Spleen (tissue), 7 donors: ENCODE measurements around the gene ZNF841.

Source experiments
- POLR2A ChIP-seq, 3 donors: fragments of 450-650 bp; IDR thresholded peaks; one replicate each; pipeline ENCODE4 v1.5.1; 2017; ENCODE audit warnings: antibody characterized with exemption in 3 of 3, mild to moderate bottlenecking in 1 of 3
- POLR2AphosphoS5 ChIP-seq, 3 donors: sonication (generic); formaldehyde crosslinking; IDR thresholded peaks; one replicate each; pipeline ENCODE4 v1.5.1; 2017; ENCODE audit warnings: antibody characterized with exemption in 3 of 3
- TF ChIP-seq, protein P1 (sequence below), 11 experiments: fragments of 200-600 bp in 7 of 11; fragments of 450-650 bp in 4 of 11; sonication (generic) in 4 of 11; IDR thresholded peaks in 8 of 11; conservative IDR thresholded peaks in 3 of 11; 1 replicate in 7 of 11; 2 replicates in 4 of 11; pipeline versions ENCODE4 v1.4.0 to v1.8.0; 2016 to 2021; ENCODE audit warnings: antibody characterized with exemption in 11 of 11, inconsistent platforms in 4 of 11, mild to moderate bottlenecking in 1 of 11
- donor health status: DM: no; HTN: no; CAD: no; lungs with moderate emphysema.
- donor health status: DM: no; HTN: no; CAD: no.
- donor health status: DM: no; HTN: no; CAD: no.

DNA sequence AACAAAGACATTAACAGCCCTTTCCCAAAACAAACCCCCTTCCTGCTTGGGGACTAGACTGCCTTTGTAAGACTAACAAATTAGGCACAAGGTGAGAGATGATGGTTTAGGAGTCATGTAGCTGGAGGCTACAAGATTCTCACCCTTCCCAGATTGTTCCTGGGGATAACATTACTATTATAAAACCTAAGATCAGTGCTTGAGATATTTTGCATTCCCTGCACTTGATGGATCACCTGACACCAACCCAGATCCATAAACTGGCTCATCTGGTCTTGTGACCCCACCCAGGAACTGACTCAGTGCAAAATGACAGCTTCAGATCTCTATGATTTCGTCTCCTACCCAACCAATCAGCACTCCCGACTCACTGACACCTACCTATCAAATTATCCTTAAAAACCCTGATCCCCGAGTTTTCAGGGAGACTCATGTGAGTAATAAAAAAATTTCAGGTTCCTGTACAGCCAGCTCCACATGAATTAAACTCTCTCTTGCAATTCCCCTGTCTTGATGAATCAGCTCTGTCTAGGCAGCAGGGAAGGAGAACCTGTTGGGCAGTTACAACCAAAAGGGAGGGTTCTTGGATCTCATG, 46.5 kb upstream of the ZNF841 start:
- TF ChIP-seq, protein P1, sequence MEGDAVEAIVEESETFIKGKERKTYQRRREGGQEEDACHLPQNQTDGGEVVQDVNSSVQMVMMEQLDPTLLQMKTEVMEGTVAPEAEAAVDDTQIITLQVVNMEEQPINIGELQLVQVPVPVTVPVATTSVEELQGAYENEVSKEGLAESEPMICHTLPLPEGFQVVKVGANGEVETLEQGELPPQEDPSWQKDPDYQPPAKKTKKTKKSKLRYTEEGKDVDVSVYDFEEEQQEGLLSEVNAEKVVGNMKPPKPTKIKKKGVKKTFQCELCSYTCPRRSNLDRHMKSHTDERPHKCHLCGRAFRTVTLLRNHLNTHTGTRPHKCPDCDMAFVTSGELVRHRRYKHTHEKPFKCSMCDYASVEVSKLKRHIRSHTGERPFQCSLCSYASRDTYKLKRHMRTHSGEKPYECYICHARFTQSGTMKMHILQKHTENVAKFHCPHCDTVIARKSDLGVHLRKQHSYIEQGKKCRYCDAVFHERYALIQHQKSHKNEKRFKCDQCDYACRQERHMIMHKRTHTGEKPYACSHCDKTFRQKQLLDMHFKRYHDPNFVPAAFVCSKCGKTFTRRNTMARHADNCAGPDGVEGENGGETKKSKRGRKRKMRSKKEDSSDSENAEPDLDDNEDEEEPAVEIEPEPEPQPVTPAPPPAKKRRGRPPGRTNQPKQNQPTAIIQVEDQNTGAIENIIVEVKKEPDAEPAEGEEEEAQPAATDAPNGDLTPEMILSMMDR (IDR thresholded peaks at IDR 0.05 in 8 of 11, conservative IDR thresholded peaks at IDR 0.05 in 3 of 11) = no peak
- TF ChIP-seq POLR2A (IDR thresholded peaks at IDR 0.05) (no peak), POLR2AphosphoS5 (IDR thresholded peaks at IDR 0.05) (no peak)
